HepG2 (cell line): ENCODE data around the gene COA7. TPM values are rescaled to one million over a fixed set of nuclear protein-coding genes. Genes with fewer than 3 reads are reported as not detected.

Source experiments
- ATAC-seq: fragments of 200-7000 bp; cut with Tn5 transposase; 3 replicates; pipeline ENCODE4 v1.9.1; 2020; ENCODE audit warnings: mild to moderate bottlenecking, moderate library complexity
- BruUV-seq: library from RNA; stranded (reverse); fragments of 400-500 nt; replicated peaks from 2 replicates; lab custom pipeline; 2021; lab: Mats Ljungman, UMichigan
- CTCF ChIA-PET: fragments of 300-600 bp; formaldehyde crosslinking; extraction: SDS; loops from one replicate; lab custom pipeline; 2021; ENCODE audit warnings: low total read pairs, inconsistent platforms, low intra/inter-chr PET ratio; lab: Yijun Ruan, JAX
- POLR2A ChIA-PET: fragments of 350-600 bp; sonication (Branson Sonifier 250); formaldehyde crosslinking; loops from one replicate; lab custom pipeline; 2020; ENCODE audit warnings: antibody characterized with exemption, inconsistent platforms; lab: Yijun Ruan, JAX
- DNase-seq: peaks from one replicate; pipeline ENCODE4 v3.0.0-alpha.2; 2015; ENCODE audit warnings: low spot score
- FAIRE-seq: peaks from 3 replicates; lab custom pipeline; 2011; peaks lifted over from hg19 to GRCh38; lab: Jason Lieb, UNC
- H2AFZ ChIP-seq: one replicate; pipeline ENCODE4 v1.6.1; 2011; ENCODE audit warnings: low read length, inconsistent platforms
- H3K27ac ChIP-seq: fragments of 300-600 bp; 3 replicates; pipeline ENCODE4 v1.8.0; 2011; ENCODE audit warnings: mixed run types, mild to moderate bottlenecking, mixed read lengths, low read length, inconsistent platforms; ENCODE audit not compliant: insufficient read depth; ENCODE audit errors: extremely low read length
- H3K27me3 ChIP-seq, 2 experiments: fragments of 200-600 bp in 1 of 2; 2 replicates in 1 of 2; 3 replicates in 1 of 2; pipeline versions ENCODE4 v1.6.0 to v1.8.0; 2011; ENCODE audit warnings: low read length in 2 of 2, mild to moderate bottlenecking in 2 of 2, moderate library complexity in 2 of 2, inconsistent platforms in 1 of 2; ENCODE audit not compliant: insufficient read depth in 2 of 2, control insufficient read depth in 1 of 2
- H3K36me3 ChIP-seq, 2 experiments: fragments of 200-600 bp in 1 of 2; replicated peaks in 1 of 2; 2 replicates in 1 of 2; 3 replicates in 1 of 2; pipeline versions ENCODE4 v1.5.1 to v1.8.0; 2011; ENCODE audit warnings: low read length in 2 of 2, inconsistent platforms in 1 of 2; ENCODE audit not compliant: insufficient read depth in 2 of 2, control insufficient read depth in 1 of 2
- H3K4me1 ChIP-seq: 2 replicates; pipeline ENCODE4 v1.5.1; 2012; ENCODE audit warnings: low read length, inconsistent platforms; ENCODE audit not compliant: insufficient read depth
- H3K4me2 ChIP-seq: 2 replicates; pipeline ENCODE4 v1.6.0; 2011; ENCODE audit warnings: low read depth, low read length, inconsistent platforms
- H3K4me3 ChIP-seq, 3 experiments: fragments of 200-600 bp in 1 of 3; sonication (generic), shearing (Covaris generic) in 1 of 3; replicated peaks in 1 of 3; 2 replicates each; pipeline ENCODE4 v1.5.1; 2011 to 2016; ENCODE audit warnings: low read length in 3 of 3, inconsistent platforms in 2 of 3, low read depth in 2 of 3, mild to moderate bottlenecking in 2 of 3, control low read depth in 1 of 3, mixed read lengths in 1 of 3; ENCODE audit not compliant: insufficient read depth in 1 of 3
- H3K79me2 ChIP-seq: one replicate; pipeline ENCODE4 v1.6.1; 2011; ENCODE audit warnings: low read length, inconsistent platforms; ENCODE audit not compliant: insufficient read depth
- H3K9ac ChIP-seq: 2 replicates; pipeline ENCODE4 v1.6.0; 2011; ENCODE audit warnings: mild to moderate bottlenecking, low read depth, low read length, inconsistent platforms; ENCODE audit not compliant: insufficient read depth
- H3K9me3 ChIP-seq: 2 replicates; pipeline ENCODE4 v1.5.1; 2012; ENCODE audit warnings: mild to moderate bottlenecking, low read length
- H4K20me1 ChIP-seq: 2 replicates; pipeline ENCODE4 v1.6.0; 2011; ENCODE audit warnings: inconsistent platforms, mild to moderate bottlenecking, low read length, moderate library complexity; ENCODE audit not compliant: insufficient read depth
- BRCA1 ChIP-seq: sonication (generic); formaldehyde crosslinking; IDR thresholded peaks from 2 replicates; pipeline ENCODE4 v1.4.0; 2020; ENCODE audit warnings: missing genetic modification reagents
- BRD4 ChIP-seq: sonication (generic); formaldehyde crosslinking; IDR thresholded peaks from 2 replicates; pipeline ENCODE4 v1.4.0; 2020; ENCODE audit warnings: missing genetic modification reagents
- DZIP1 ChIP-seq: sonication (generic); formaldehyde crosslinking; IDR thresholded peaks from 2 replicates; pipeline ENCODE4 v1.5.0; 2020; ENCODE audit warnings: mild to moderate bottlenecking, missing genetic modification reagents
- ELF1 ChIP-seq: sonication (generic); formaldehyde crosslinking; IDR thresholded peaks from 2 replicates; pipeline ENCODE4 v1.4.0; 2020; ENCODE audit warnings: missing genetic modification reagents
- HNF4A ChIP-seq: sonication (generic); formaldehyde crosslinking; IDR thresholded peaks from 2 replicates; pipeline ENCODE4 v1.4.0; 2020; ENCODE audit warnings: missing genetic modification reagents
- PBX3 ChIP-seq: sonication (generic); formaldehyde crosslinking; IDR thresholded peaks from 2 replicates; pipeline ENCODE4 v1.8.1; 2023; ENCODE audit warnings: missing genetic modification reagents, inconsistent platforms, borderline replicate concordance
- PHF8 ChIP-seq: sonication (generic); formaldehyde crosslinking; IDR thresholded peaks from 2 replicates; pipeline ENCODE4 v1.5.0; 2020; ENCODE audit warnings: missing genetic modification reagents
- POLR2AphosphoS2 ChIP-seq: IDR thresholded peaks from 2 replicates; pipeline ENCODE4 v1.6.1; 2011; ENCODE audit warnings: low read depth, low read length, improper control_type of control experiment
- SP140L ChIP-seq: sonication (generic); formaldehyde crosslinking; IDR thresholded peaks from 2 replicates; pipeline ENCODE4 v1.4.0; 2020; ENCODE audit warnings: missing genetic modification reagents, borderline replicate concordance
- TCF7 ChIP-seq: sonication (generic); IDR thresholded peaks from 2 replicates; pipeline ENCODE4 v1.6.1; 2016; ENCODE audit warnings: antibody characterized with exemption, low read depth
- ZNF468 ChIP-seq: sonication (generic); formaldehyde crosslinking; IDR thresholded peaks from 2 replicates; pipeline ENCODE4 v1.8.0; 2022; ENCODE audit warnings: mild to moderate bottlenecking, moderate library complexity, missing genetic modification reagents
- ZNF501 ChIP-seq: sonication (generic); formaldehyde crosslinking; IDR thresholded peaks from 2 replicates; pipeline ENCODE4 v1.5.1; 2020; ENCODE audit warnings: mild to moderate bottlenecking, moderate library complexity, missing genetic modification reagents
- ZNF546 ChIP-seq: sonication (generic); formaldehyde crosslinking; conservative IDR thresholded peaks from 2 replicates; pipeline ENCODE4 v1.8.1; 2023; ENCODE audit warnings: mild to moderate bottlenecking, missing genetic modification reagents
- ZNF558 ChIP-seq: sonication (generic); formaldehyde crosslinking; IDR thresholded peaks from 2 replicates; pipeline ENCODE4 v1.9.0; 2022; ENCODE audit warnings: mild to moderate bottlenecking, missing genetic modification reagents, borderline replicate concordance
- ZNF629 ChIP-seq: sonication (generic); formaldehyde crosslinking; conservative IDR thresholded peaks from 2 replicates; pipeline ENCODE4 v1.5.0; 2020; ENCODE audit warnings: missing genetic modification reagents
- ZNF644 ChIP-seq: IDR thresholded peaks from 2 replicates; pipeline ENCODE4 v1.6.1; 2016; ENCODE audit warnings: low read depth
- ZNF800 ChIP-seq: sonication (generic); formaldehyde crosslinking; IDR thresholded peaks from 2 replicates; pipeline ENCODE4 v1.4.0; 2020; ENCODE audit warnings: missing genetic modification reagents
- ZNF841 ChIP-seq: sonication (generic); formaldehyde crosslinking; IDR thresholded peaks from 2 replicates; pipeline ENCODE4 v1.8.1; 2023; ENCODE audit warnings: missing genetic modification reagents, borderline replicate concordance
- ZNF878 ChIP-seq: sonication (generic); formaldehyde crosslinking; IDR thresholded peaks from 2 replicates; pipeline ENCODE4 v1.8.1; 2023; ENCODE audit warnings: mild to moderate bottlenecking, missing genetic modification reagents, moderate library complexity
- WGBS: methylation state at CpG from one replicate; pipeline ENCODE4 v1.1.6; 2017; ENCODE audit warnings: low lambda C conversion rate; 5-methylcytosine and 5-hydroxymethylcytosine counted together
- in situ Hi-C: cut with HindIII; loops from 2 replicates; pipeline ENCODE4 v1.10.0; 2017; ENCODE audit warnings: low pct_unique_long_range_greater_than_20kb; ENCODE audit not compliant: extremely low pct_ligation_motif_present
- intact Hi-C: fragments of 100-400 bp; cut with micrococcal nuclease; formaldehyde crosslinking; loops from one replicate; pipeline ENCODE4 v1.10.0; 2022; ENCODE audit not compliant: unreplicated experiment
- polyA plus RNA-seq, 8 experiments: library from polyadenylated mRNA; depleted of rRNA in 3 of 8; stranded (reverse) in 7 of 8; unstranded in 1 of 8; fragments of >200 nt; fragmentation: Illumina TruSeq in 4 of 8; extraction: Trizol in 4 of 8; gene quantifications; 2 replicates each; pipeline versions ENCODE4 v1.2.1 to v1.2.3, GENCODE V29; 2011 to 2016; ENCODE audit warnings: low read depth in 4 of 8, missing spikeins in 1 of 8, mixed read lengths in 1 of 8; ENCODE audit not compliant: insufficient read depth in 1 of 8
- total RNA-seq, 5 experiments: library from RNA; depleted of rRNA; stranded (reverse); fragments of >200 nt; fragmentation: Illumina TruSeq; extraction: Trizol; gene quantifications; 2 replicates each; pipeline ENCODE4 v1.2.3, GENCODE V29; 2016; ENCODE audit warnings: low read depth in 1 of 5

Gene COA7
- total and polyA plus RNA-seq, 2 of the 13 experiments (the other 11 are each of a cell fraction or from before 2014, with no cell fraction given), result 12.3 to 30.4 TPM

- Histone ChIP-seq H3K27ac (no peak overlapping the region), H4K20me1 (no peaks in the 10 kb centered on the region), H3K4me3 (no peak overlapping the region), H3K27me3 (no peaks in the 10 kb centered on the region; a peak in 1 of 5 replicates), H3K4me2 (no peak overlapping the region), H3K4me1 (peaks cover 33% of the 10 kb centered on the region), H3K9ac (no peak overlapping the region), H3K36me3 (no peaks in the 10 kb centered on the region), H2AFZ (no peak overlapping the region), H3K79me2 (no peaks in the 10 kb centered on the region), H3K9me3 (no peaks in the 10 kb centered on the region)
- no TSS peak for BruUV-seq
- ChIA-PET CTCF (no interaction called here), POLR2A (no interaction called here)
- WGBS, result 53% methylated on average over 5 of the region's 6 CpGs
- intact Hi-C loops (no loop called here), in situ Hi-C loops (no loop called here)
- ATAC-seq, result no peak
- FAIRE-seq, result no peak
- no peak for DNase-seq
- TF ChIP-seq POLR2AphosphoS2 (no peak), ZNF546 (CRISPR knock-in tag) (no peak), ZNF841 (CRISPR knock-in tag) (no peak), PBX3 (CRISPR knock-in tag) (no peak), BRD4 (CRISPR knock-in tag) (no peak), HNF4A (CRISPR knock-in tag) (no peak), BRCA1 (CRISPR knock-in tag) (no peak), DZIP1 (CRISPR knock-in tag) (no peak), ZNF629 (no peak), TCF7 (no peak), SP140L (CRISPR knock-in tag) (no peak), ZNF800 (CRISPR knock-in tag) (no peak), ZNF644 (CRISPR knock-in tag) (no peak), PHF8 (no peak), ZNF878 (CRISPR knock-in tag) (no peak), ZNF558 (CRISPR knock-in tag) (no peak), ZNF468 (CRISPR knock-in tag) (no peak), ELF1 (CRISPR knock-in tag) (no peak), ZNF501 (no peak)
Measured at GRCh38 chr1:52640697-52641096, 57.5 kb downstream of the COA7 start.
